K562 (cell line): ENCODE results near the gene CSNK1A1. TPM values are rescaled to one million over a fixed set of nuclear protein-coding genes. Genes with fewer than 3 reads are reported as not detected.

ENCODE experiments used
- ATF1 ChIP-seq, 2 experiments: fragments of 450-650 bp in 1 of 2; IDR thresholded peaks; 2 replicates each; pipeline ENCODE4 v1.6.1; 2016; ENCODE audit warnings: missing compliant biosample characterization in 1 of 2, missing genetic modification characterization in 1 of 2
- ATF3 ChIP-seq, 2 experiments: fragments of 450-650 bp in 1 of 2; sonication (generic) in 1 of 2; formaldehyde crosslinking in 1 of 2; IDR thresholded peaks in 1 of 2; conservative IDR thresholded peaks in 1 of 2; 2 replicates each; pipeline versions ENCODE4 v1.6.1 to v1.8.1; 2016 to 2023; ENCODE audit warnings: mild to moderate bottlenecking in 2 of 2, moderate library complexity in 2 of 2, inconsistent platforms in 1 of 2, missing genetic modification reagents in 1 of 2
- CAMTA2 ChIP-seq: fragments of 250-450 bp; sonication (Bioruptor Pico); conservative IDR thresholded peaks from 2 replicates; pipeline ENCODE4 v1.5.1; 2022
- CHCHD3 ChIP-seq: fragments of 250-450 bp; sonication (Bioruptor Pico); IDR thresholded peaks from 2 replicates; pipeline ENCODE4 v2.1.2; 2022; ENCODE audit warnings: mild to moderate bottlenecking
- CTCF ChIP-seq, 3 experiments: IDR thresholded peaks in 2 of 3; conservative IDR thresholded peaks in 1 of 3; 2 replicates each; pipeline ENCODE4 v1.5.1; 2011 to 2012; ENCODE audit warnings: low read length in 3 of 3, mild to moderate bottlenecking in 3 of 3, control low read depth in 2 of 3, improper control_type of control experiment in 1 of 3, inconsistent platforms in 1 of 3, low read depth in 1 of 3, mixed read lengths in 1 of 3, moderate library complexity in 1 of 3; ENCODE audit not compliant: insufficient read depth in 2 of 3
- CXXC5 ChIP-seq: fragments of 250-450 bp; sonication (Bioruptor Pico); IDR thresholded peaks from 2 replicates; pipeline ENCODE4 v1.8.0; 2022; ENCODE audit warnings: inconsistent platforms, mild to moderate bottlenecking, moderate library complexity
- FOXA1 ChIP-seq: fragments of 450-650 bp; IDR thresholded peaks from 2 replicates; pipeline ENCODE4 v1.6.1; 2016; ENCODE audit warnings: mild to moderate bottlenecking, borderline replicate concordance
- GTF2A2 ChIP-seq: IDR thresholded peaks from 2 replicates; pipeline ENCODE4 v1.6.1; 2016; ENCODE audit warnings: mild to moderate bottlenecking, missing genetic modification characterization, missing compliant biosample characterization
- IRF2 ChIP-seq: sonication (generic); formaldehyde crosslinking; IDR thresholded peaks from 2 replicates; pipeline ENCODE4 v1.8.1; 2022; ENCODE audit warnings: mild to moderate bottlenecking, missing genetic modification reagents
- MIER1 ChIP-seq: fragments of 450-650 bp; IDR thresholded peaks from 2 replicates; pipeline ENCODE4 v1.6.1; 2016; ENCODE audit warnings: antibody characterized with exemption, mild to moderate bottlenecking, low read depth
- MNT ChIP-seq, 2 experiments: fragments of 450-650 bp; conservative IDR thresholded peaks; 2 replicates each; pipeline ENCODE4 v1.6.1; 2017; ENCODE audit warnings: mild to moderate bottlenecking in 2 of 2, moderate library complexity in 2 of 2
- SIN3B ChIP-seq: fragments of 450-650 bp; IDR thresholded peaks from 2 replicates; pipeline ENCODE4 v1.6.1; 2017; ENCODE audit warnings: low read depth, mild to moderate bottlenecking, moderate library complexity
- SMAD1 ChIP-seq: fragments of 150-350 bp; IDR thresholded peaks from 2 replicates; pipeline ENCODE4 v1.6.1; 2014; ENCODE audit warnings: low read length, low read depth; ENCODE audit not compliant: partially characterized antibody
- SRSF7 ChIP-seq: fragments of 200-400 bp; formaldehyde crosslinking; optimal IDR thresholded peaks from 2 replicates; pipeline ENCODE3; 2017; ENCODE audit warnings: mild to moderate bottlenecking, low read depth, low read length
- ZBTB7A ChIP-seq: IDR thresholded peaks from 2 replicates; pipeline ENCODE4 v1.6.1; 2011; ENCODE audit warnings: low read depth, mild to moderate bottlenecking, low read length, moderate library complexity, borderline replicate concordance; ENCODE audit not compliant: control insufficient read depth
- ZNF707 ChIP-seq: fragments of 250-450 bp; sonication (Bioruptor Pico); conservative IDR thresholded peaks from 2 replicates; pipeline ENCODE4 v1.8.0; 2022; ENCODE audit warnings: inconsistent platforms, mild to moderate bottlenecking, moderate library complexity
- polyA plus RNA-seq, 8 experiments: library from polyadenylated mRNA; depleted of rRNA in 4 of 8; stranded (reverse) in 5 of 8; unstranded in 3 of 8; fragments of >200 nt; fragmentation: Nextera tagmentation in 2 of 8; fragmentation: Illumina TruSeq in 1 of 8; extraction: Ambion mirVana in 2 of 8; extraction: Trizol in 1 of 8; gene quantifications; 2 replicates each; pipeline versions ENCODE4 v1.2.1 to v1.2.3, GENCODE V29; 2011 to 2014; ENCODE audit warnings: inconsistent platforms in 1 of 8, missing spikeins in 1 of 8
- total RNA-seq, 7 experiments: library from RNA; depleted of rRNA in 6 of 7; stranded (reverse); fragments of >200 nt in 6 of 7; fragmentation: Illumina TruSeq in 2 of 7; extraction: Trizol in 2 of 7; gene quantifications; 2 replicates each; pipeline versions ENCODE4 v1.2.1 to v1.2.3, GENCODE V29; 2011 to 2021; ENCODE audit warnings: low replicate concordance in 1 of 7

The CSNK1A1 gene
- total and polyA plus RNA-seq, 9 of the 15 experiments (the other 6 are each of a cell fraction or from before 2014, with no cell fraction given) = 49.1 to 196 (median 154) TPM

GRCh38 chr5:149551227-149552037, at the start of gene CSNK1A1 (continued):
- TF ChIP-seq SMAD1 (peak; percentile 51), GTF2A2 (tag) (no peak), CTCF (IDR thresholded peaks at IDR 0.05 in 2 of 3, conservative IDR thresholded peaks at IDR 0.05 in 1 of 3; ENCODE audit: insufficient read depth in 2 of 3, low read depth in 1 of 3, low read length in 3 of 3) (peak; percentile 77 to 89 (median 88)), ATF3 (IDR thresholded peaks at IDR 0.05) (no peak), ATF3 (CRISPR knock-in tag; conservative IDR thresholded peaks at IDR 0.05) (no peak; the same call in none of the 2 replicates), IRF2 (CRISPR knock-in tag) (no peak), MIER1 (no peak), CAMTA2 (CRISPR knock-in tag) (no peak), FOXA1 (no peak), CXXC5 (CRISPR knock-in tag) (peak; percentile 90), SRSF7 (no peak), ATF1 (CRISPR knock-in tag; IDR thresholded peaks at IDR 0.05) (no peak), ATF1 (tag; IDR thresholded peaks at IDR 0.05) (peak; percentile 88), ZNF707 (CRISPR knock-in tag) (no peak), MNT (conservative IDR thresholded peaks at IDR 0.05) (peak; percentile 62 to 77; a peak in 3 of 4 replicates), SIN3B (peak; percentile 70), CHCHD3 (CRISPR knock-in tag) (no peak), ZBTB7A (peak; percentile 96)
